ENCODE results near the gene CHN2. TPM values are rescaled to one million over a fixed set of nuclear protein-coding genes. Genes with fewer than 3 reads are reported as not detected.

The CHN2 gene
- total RNA-seq, 1 experiment from 2014 or later = 18.8 TPM

- H3K27ac Mint-ChIP-seq (ENCODE audit: unreplicated experiment) = no peak overlapping the region
- intact Hi-C loops (cut with micrococcal nuclease; ENCODE audit: unreplicated experiment) = no loop called here
- ChIA-PET POLR2A (no interaction called here), CTCF (no interaction called here)
- no peak for DNase-seq
- peaks cover 11% of the 10 kb centered on the region for H3K4me1 ChIP-seq
- no peaks in the 10 kb centered on the region for H3K9me3 Mint-ChIP-seq (ENCODE audit: unreplicated experiment)
- H3K27me3 Mint-ChIP-seq (ENCODE audit: insufficient read depth, unreplicated experiment) = no peaks in the 10 kb centered on the region
- no TSS peak for BruUV-seq (replicated peaks)
- H3K9me3 ChIP-seq = 0 out of 2 replicates have a peak, but pooled peaks cover 3% of the 10 kb centered on the region
- H3K36me3 Mint-ChIP-seq (ENCODE audit: insufficient read depth, unreplicated experiment) = no peaks in the 10 kb centered on the region
- no peaks in the 10 kb centered on the region for H3K27me3 ChIP-seq (replicated peaks; ENCODE audit: control insufficient read depth, insufficient read depth, low read length)
- no peak overlapping the region for H3K4me3 ChIP-seq (ENCODE audit: low read depth, low read length)
- no peaks in the 10 kb centered on the region for H3K36me3 ChIP-seq (ENCODE audit: control insufficient read depth, insufficient read depth, low read length)
- H3K4me3 Mint-ChIP-seq (ENCODE audit: unreplicated experiment) = no peak overlapping the region
- no peak for TF ChIP-seq CTCF (IDR thresholded peaks at IDR 0.05; ENCODE audit: insufficient read depth in 1 of 2, low read depth in 1 of 2, low read length in 1 of 2, severe bottlenecking in 1 of 2, unreplicated experiment in 1 of 2)
- no peaks in the 10 kb centered on the region for H3K4me1 Mint-ChIP-seq (ENCODE audit: low read depth, unreplicated experiment)
These were observed 9.0 kb upstream of the CHN2 start for GRCh38 chr7:29185613-29186012.

DNA sequence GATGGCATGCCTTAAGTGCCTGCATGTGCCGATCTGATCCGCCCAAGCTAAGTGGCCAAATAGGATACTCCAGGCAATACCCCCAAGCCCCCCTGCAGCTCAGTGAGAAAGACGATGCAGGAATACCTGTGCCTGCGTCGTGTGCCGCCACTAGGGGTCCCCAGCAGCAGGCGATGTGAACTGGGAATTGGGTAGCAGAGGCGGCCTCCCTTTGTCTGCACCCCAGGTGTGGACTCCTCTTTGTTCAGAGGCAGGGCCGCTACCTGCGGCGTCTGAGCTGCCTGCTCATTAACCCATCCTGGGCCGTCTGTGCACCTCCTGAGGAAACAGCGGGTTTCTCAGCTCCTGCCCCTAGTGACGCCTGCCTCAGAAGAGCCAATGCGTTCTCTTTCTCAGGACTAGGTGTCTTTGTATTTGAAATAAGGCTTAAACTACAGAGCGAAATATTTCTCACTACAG, 4.8 kb upstream of the CHN2 start:
- no TSS peak for BruUV-seq (replicated peaks)
- TF ChIP-seq CTCF (IDR thresholded peaks at IDR 0.05; ENCODE audit: insufficient read depth in 1 of 2, low read depth in 1 of 2, low read length in 1 of 2, severe bottlenecking in 1 of 2, unreplicated experiment in 1 of 2) = peak; percentile 91 to 96
- intact Hi-C loops (cut with micrococcal nuclease; ENCODE audit: unreplicated experiment) = loop anchor here (1.0 to 2.0 kb wide), 6 partner anchors 43 to 267 kb away; partner anchors contain the start of gene CPVL
- peaks cover 19% of the 10 kb centered on the region for H3K4me1 Mint-ChIP-seq (ENCODE audit: low read depth, unreplicated experiment)
- H3K4me3 Mint-ChIP-seq (ENCODE audit: unreplicated experiment) = peak overlapping the region; percentile 60
- H3K9me3 Mint-ChIP-seq (ENCODE audit: unreplicated experiment) = no peaks in the 10 kb centered on the region
- peak; percentile 87 to 88 for DNase-seq
- ChIA-PET POLR2A (interaction anchor here (0.9 kb wide), 1 partner anchor 233 kb away, joined by 3 read pairs; no protein-coding TSS in a partner anchor), CTCF (interaction anchor here (0.6 to 3.5 kb wide), 31 partner anchors 8 to 267 kb away, joined by 3 to 38 read pairs (median 3); partner anchors contain the start of gene CPVL)
- no peaks in the 10 kb centered on the region for H3K36me3 Mint-ChIP-seq (ENCODE audit: insufficient read depth, unreplicated experiment)
- no peaks in the 10 kb centered on the region for H3K36me3 ChIP-seq (ENCODE audit: control insufficient read depth, insufficient read depth, low read length)
- no peak overlapping the region for H3K4me3 ChIP-seq (ENCODE audit: low read depth, low read length)
- H3K27ac Mint-ChIP-seq (ENCODE audit: unreplicated experiment) = peak overlapping the region; percentile 18
- H3K9me3 ChIP-seq = no peaks in the 10 kb centered on the region
- no peaks in the 10 kb centered on the region for H3K27me3 ChIP-seq (replicated peaks; ENCODE audit: control insufficient read depth, insufficient read depth, low read length)
- H3K4me1 ChIP-seq = peaks cover 26% of the 10 kb centered on the region
- H3K27me3 Mint-ChIP-seq (ENCODE audit: insufficient read depth, unreplicated experiment) = no peaks in the 10 kb centered on the region

DNA sequence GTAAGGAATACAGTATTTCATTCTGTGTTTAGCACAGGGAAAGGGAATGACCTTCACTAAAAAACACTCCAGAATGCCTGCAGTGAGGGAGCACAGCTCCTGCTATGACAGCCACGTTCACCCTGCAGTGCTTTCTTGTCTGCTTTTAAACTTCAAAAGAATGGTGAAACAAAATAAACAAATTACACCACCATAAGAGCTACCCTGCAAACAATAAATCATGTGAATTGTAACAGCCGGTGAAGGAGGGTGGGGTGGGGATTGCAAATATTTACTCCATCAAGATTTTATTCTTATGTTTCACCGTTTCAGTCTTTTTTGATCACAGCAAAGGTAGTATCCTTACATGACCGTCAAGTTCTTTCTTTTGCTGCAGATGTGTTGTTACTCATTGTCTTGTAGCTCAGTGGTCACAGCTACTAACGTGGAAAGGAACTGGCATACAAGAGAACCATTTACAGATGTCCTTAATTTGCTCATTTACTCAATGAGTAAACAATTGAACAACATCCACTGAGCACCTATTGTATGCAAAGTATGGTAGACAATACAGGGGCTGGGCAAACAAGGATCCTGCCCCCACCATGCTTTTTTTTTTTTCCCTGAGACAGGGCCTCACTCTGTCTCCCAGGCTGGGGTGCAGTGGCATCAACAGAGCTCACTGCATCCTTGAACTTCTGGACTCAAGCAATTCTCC, 4.1 kb upstream of the CHN2 start:
- Mint-ChIP-seq H3K9me3 (ENCODE audit: unreplicated experiment) (no peaks in the 10 kb centered on the region), H3K4me1 (ENCODE audit: low read depth, unreplicated experiment) (peaks cover 23% of the 10 kb centered on the region), H3K4me3 (ENCODE audit: unreplicated experiment) (peak overlapping the region; percentile 60), H3K27ac (ENCODE audit: unreplicated experiment) (peak overlapping the region; percentile 18), H3K27me3 (ENCODE audit: insufficient read depth, unreplicated experiment) (no peaks in the 10 kb centered on the region), H3K36me3 (ENCODE audit: insufficient read depth, unreplicated experiment) (no peaks in the 10 kb centered on the region)
- intact Hi-C loops (cut with micrococcal nuclease; ENCODE audit: unreplicated experiment) = loop anchor here (2.0 kb wide), 1 partner anchor 78 kb away; no protein-coding TSS in a partner anchor
- Histone ChIP-seq H3K4me1 (peaks cover 27% of the 10 kb centered on the region), H3K36me3 (ENCODE audit: control insufficient read depth, insufficient read depth, low read length) (no peaks in the 10 kb centered on the region), H3K9me3 (no peaks in the 10 kb centered on the region), H3K4me3 (ENCODE audit: low read depth, low read length) (no peak overlapping the region), H3K27me3 (replicated peaks; ENCODE audit: control insufficient read depth, insufficient read depth, low read length) (no peaks in the 10 kb centered on the region)
- POLR2A ChIA-PET = interaction anchor here (0.7 to 0.9 kb wide), 2 partner anchors 115 to 234 kb away, joined by 3 read pairs; no protein-coding TSS in a partner anchor
- CTCF ChIA-PET = interaction anchor here (0.6 to 3.5 kb wide), 31 partner anchors 7 to 278 kb away, joined by 3 to 38 read pairs (median 3); partner anchors contain the start of gene CPVL
- peak in 1 of 2 experiments; percentile 52 for DNase-seq
- no peak for TF ChIP-seq CTCF (IDR thresholded peaks at IDR 0.05; ENCODE audit: insufficient read depth in 1 of 2, low read depth in 1 of 2, low read length in 1 of 2, severe bottlenecking in 1 of 2, unreplicated experiment in 1 of 2)
- no TSS peak for BruUV-seq (replicated peaks)

All from Caco-2 (cell line).